ENCODE data around the gene CFAP141. TPM values are rescaled to one million over a fixed set of nuclear protein-coding genes. Genes with fewer than 3 reads are reported as not detected.

CFAP141 gene
- total and polyA plus RNA-seq, 2 donors from 2014 or later: not detected

DNA sequence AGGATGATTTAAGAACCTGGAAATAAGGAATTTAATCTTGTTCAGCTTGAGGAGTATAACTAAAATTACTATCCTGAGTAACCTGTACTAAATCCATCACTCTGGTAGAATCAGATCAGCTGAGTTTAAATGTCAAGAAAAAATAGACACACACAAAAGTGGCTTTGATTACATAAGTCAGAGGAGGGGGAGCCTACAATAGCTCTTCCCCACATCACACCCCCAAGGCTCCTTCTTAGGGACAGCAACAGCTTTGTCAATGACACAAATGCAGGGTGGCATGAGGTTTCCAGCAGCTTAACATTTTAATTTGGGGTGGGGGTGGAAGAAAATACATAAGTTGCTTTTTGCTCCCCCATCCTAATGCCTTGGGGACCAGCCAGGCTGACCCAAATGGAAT lies 38.7 kb downstream of the CFAP141 start:
- TF ChIP-seq, protein P1, sequence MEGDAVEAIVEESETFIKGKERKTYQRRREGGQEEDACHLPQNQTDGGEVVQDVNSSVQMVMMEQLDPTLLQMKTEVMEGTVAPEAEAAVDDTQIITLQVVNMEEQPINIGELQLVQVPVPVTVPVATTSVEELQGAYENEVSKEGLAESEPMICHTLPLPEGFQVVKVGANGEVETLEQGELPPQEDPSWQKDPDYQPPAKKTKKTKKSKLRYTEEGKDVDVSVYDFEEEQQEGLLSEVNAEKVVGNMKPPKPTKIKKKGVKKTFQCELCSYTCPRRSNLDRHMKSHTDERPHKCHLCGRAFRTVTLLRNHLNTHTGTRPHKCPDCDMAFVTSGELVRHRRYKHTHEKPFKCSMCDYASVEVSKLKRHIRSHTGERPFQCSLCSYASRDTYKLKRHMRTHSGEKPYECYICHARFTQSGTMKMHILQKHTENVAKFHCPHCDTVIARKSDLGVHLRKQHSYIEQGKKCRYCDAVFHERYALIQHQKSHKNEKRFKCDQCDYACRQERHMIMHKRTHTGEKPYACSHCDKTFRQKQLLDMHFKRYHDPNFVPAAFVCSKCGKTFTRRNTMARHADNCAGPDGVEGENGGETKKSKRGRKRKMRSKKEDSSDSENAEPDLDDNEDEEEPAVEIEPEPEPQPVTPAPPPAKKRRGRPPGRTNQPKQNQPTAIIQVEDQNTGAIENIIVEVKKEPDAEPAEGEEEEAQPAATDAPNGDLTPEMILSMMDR (IDR thresholded peaks at IDR 0.05; ENCODE audit: borderline replicate concordance, extremely low read depth, insufficient read depth): no peak
- Histone ChIP-seq H3K9ac (ENCODE audit: low read length in 3 of 3) (no peak overlapping the region), H3K36me3 (ENCODE audit: control insufficient read depth in 2 of 3, insufficient read depth in 3 of 3, low read length in 3 of 3) (peaks cover 24 to 78% (median 50%) of the 10 kb centered on the region in 3 donors), H3K27ac (ENCODE audit: low read depth in 2 of 2, low read length in 2 of 2) (no peak overlapping the region), H3K27me3 (ENCODE audit: control insufficient read depth, insufficient read depth, low read length) (no peaks in the 10 kb centered on the region), H3K9me3 (ENCODE audit: control insufficient read depth in 2 of 3, insufficient read depth in 1 of 3, low read length in 3 of 3) (no peaks in the 10 kb centered on the region), H3K4me1 (ENCODE audit: control insufficient read depth in 2 of 3, insufficient read depth in 2 of 3, low read depth in 1 of 3, low read length in 3 of 3) (no peaks in the 10 kb centered on the region), H3K4me3 (ENCODE audit: low read length in 3 of 3) (no peak overlapping the region)
- intact Hi-C loops (cut with DNase I): no loop called here
- no peak for DNase-seq
- no peak for FAIRE-seq

DNA sequence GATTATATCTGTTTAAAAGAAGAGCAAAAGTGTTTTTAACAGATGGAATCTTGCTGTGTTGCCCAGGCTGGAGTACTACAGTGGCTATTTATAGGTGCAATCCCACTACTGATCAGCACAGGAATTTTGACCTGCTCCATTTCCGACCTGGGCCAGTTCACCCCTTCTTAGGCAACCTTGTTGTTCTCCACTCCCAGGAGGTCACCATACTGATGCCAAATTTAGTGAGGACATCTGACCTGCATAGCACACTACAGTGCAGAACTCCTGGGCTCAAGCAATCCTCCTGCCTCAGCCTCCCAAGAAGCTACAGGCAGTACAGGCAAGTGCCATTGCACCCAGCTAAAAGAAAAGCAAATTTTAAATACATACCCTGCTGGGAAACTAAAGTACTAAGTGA lies 39.9 kb downstream of the CFAP141 start:
- Histone ChIP-seq H3K27ac (ENCODE audit: low read depth in 2 of 2, low read length in 2 of 2) (no peak overlapping the region), H3K9ac (ENCODE audit: low read length in 3 of 3) (no peak overlapping the region), H3K4me1 (ENCODE audit: control insufficient read depth in 2 of 3, insufficient read depth in 2 of 3, low read depth in 1 of 3, low read length in 3 of 3) (no peaks in the 10 kb centered on the region), H3K9me3 (ENCODE audit: control insufficient read depth in 2 of 3, insufficient read depth in 1 of 3, low read length in 3 of 3) (no peaks in the 10 kb centered on the region), H3K36me3 (ENCODE audit: control insufficient read depth in 2 of 3, insufficient read depth in 3 of 3, low read length in 3 of 3) (peaks cover 17 to 67% (median 44%) of the 10 kb centered on the region in 3 donors), H3K4me3 (ENCODE audit: low read length in 3 of 3) (no peak overlapping the region), H3K27me3 (ENCODE audit: control insufficient read depth, insufficient read depth, low read length) (no peaks in the 10 kb centered on the region)
- FAIRE-seq (no peak), DNase-seq (no peak)
- intact Hi-C loops (cut with DNase I): no loop called here
- TF ChIP-seq, protein P1 (IDR thresholded peaks at IDR 0.05; ENCODE audit: borderline replicate concordance, extremely low read depth, insufficient read depth): no peak

DNA sequence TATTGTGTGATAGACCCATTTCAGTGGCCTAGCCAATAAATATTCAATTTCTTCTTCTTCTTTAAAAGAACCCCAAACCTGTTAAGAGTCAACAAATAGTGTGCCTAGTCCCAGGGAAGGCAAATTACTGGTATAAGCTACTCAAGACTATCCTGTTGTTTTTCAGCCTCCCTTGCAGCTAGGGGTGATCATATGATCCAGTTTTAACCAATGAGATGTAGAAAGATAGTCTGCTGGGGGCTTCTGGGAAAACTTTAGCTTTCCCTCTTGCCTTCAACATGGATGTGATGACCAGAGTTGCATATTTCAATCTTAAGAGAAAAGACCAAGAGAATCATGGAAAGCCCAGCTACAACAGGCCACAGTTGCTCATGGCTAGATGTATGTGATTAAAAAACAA lies 46.6 kb downstream of the CFAP141 start:
- Histone ChIP-seq H3K4me1 (ENCODE audit: control insufficient read depth in 2 of 3, insufficient read depth in 2 of 3, low read depth in 1 of 3, low read length in 3 of 3) (peaks cover 0 to under 1% (median 0%) of the 10 kb centered on the region in 3 donors), H3K36me3 (ENCODE audit: control insufficient read depth in 2 of 3, insufficient read depth in 3 of 3, low read length in 3 of 3) (peaks cover 21 to 26% (median 24%) of the 10 kb centered on the region in 3 donors)
- no peak for FAIRE-seq

More for the DNA sequence above, 46.6 kb downstream of the CFAP141 start:
- DNase-seq: no peak
- H3K27me3 ChIP-seq (ENCODE audit: control insufficient read depth, insufficient read depth, low read length): no peaks in the 10 kb centered on the region
- no peak overlapping the region for H3K27ac ChIP-seq (ENCODE audit: low read depth in 2 of 2, low read length in 2 of 2)
- H3K9ac ChIP-seq (ENCODE audit: low read length in 3 of 3): no peak overlapping the region
- intact Hi-C loops (cut with DNase I): no loop called here
- H3K4me3 ChIP-seq (ENCODE audit: low read length in 3 of 3): no peak overlapping the region
- no peaks in the 10 kb centered on the region for H3K9me3 ChIP-seq (ENCODE audit: control insufficient read depth in 2 of 3, insufficient read depth in 1 of 3, low read length in 3 of 3)
- TF ChIP-seq, protein P1 (IDR thresholded peaks at IDR 0.05; ENCODE audit: borderline replicate concordance, extremely low read depth, insufficient read depth): no peak

Measured in kidney (tissue), 14 donors.